ENCODE data around the gene DIAPH2.

DIAPH2 gene

DNA sequence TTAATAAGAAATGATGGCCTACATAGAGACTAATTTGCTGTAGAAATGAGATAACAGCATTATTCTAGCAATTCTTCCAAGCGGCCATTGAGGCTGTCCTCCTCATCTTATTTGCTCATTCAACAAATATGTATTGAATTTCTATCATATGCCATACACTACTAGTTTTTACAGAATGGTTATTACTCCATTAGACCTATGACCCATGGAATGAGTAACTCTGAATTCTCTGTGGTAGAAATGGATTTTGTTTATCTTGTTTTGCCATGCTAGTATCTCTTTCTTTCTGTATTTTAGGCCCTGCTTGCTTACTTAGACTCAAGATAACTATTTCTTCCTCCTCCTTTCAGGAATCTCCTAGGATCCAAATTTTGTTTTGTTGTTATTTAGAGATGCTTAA, 302.6 kb downstream of the DIAPH2 start:
- ChIA-PET POLR2A (ENCODE audit: low non-redundant PET) (no interaction called here), CTCF (no interaction called here)
- no peak for DNase-seq (ENCODE audit: low spot score)
- H3K27ac ChIP-seq: no peak overlapping the region
- no peak for TF ChIP-seq CTCF (conservative IDR thresholded peaks at IDR 0.05; ENCODE audit: low read depth)

- ChIA-PET CTCF (no interaction called here), POLR2A (ENCODE audit: low non-redundant PET) (no interaction called here)
- no peak overlapping the region for H3K27ac ChIP-seq
- TF ChIP-seq CTCF (conservative IDR thresholded peaks at IDR 0.05; ENCODE audit: low read depth): no peak
- no peak for DNase-seq (ENCODE audit: low spot score)
These were observed 305.4 kb downstream of the DIAPH2 start for GRCh38 chrX:96989830-96990571.

DNA sequence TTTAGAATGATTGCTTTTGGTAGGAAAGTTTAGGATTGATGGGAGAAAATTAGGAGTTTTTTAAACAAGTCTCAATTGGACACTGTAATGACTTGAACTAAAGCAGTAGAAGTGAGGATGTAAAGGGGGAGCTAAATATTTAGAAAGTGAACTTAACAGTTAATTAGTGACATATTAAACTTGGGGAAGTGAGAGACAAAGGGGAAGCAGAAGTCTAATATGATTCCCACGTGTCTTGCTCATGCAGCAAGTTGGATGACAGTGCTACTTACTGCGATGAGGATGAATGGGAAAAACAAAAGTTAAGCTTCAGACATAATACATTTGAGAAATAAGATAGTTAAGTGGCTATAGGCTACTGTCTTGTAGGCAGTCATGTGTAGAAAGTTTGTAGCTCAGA, 309.5 kb downstream of the DIAPH2 start:
- CTCF ChIA-PET: no interaction called here
- no peak overlapping the region for H3K27ac ChIP-seq
- POLR2A ChIA-PET (ENCODE audit: low non-redundant PET): no interaction called here
- TF ChIP-seq CTCF (conservative IDR thresholded peaks at IDR 0.05; ENCODE audit: low read depth): no peak
- no peak for DNase-seq (ENCODE audit: low spot score)

DNA sequence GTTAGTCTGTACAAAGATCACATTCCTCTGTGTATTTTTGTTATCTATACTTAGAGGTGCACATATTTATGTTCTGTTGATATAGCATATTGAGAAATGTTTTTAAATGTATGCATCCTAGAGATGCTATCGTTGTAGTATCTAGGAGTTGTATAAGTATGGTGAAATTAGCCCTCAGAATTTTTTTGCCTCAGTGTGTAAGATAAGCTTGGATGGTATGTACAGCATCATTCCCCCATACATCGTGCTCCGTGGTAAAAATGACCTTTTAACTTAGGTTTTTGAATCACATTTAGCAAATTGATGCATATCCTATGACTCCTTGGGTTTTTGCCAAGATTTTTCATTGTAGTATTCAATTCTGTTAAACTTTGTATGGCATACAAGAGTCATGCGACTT, 312.6 kb downstream of the DIAPH2 start:
- TF ChIP-seq CTCF (conservative IDR thresholded peaks at IDR 0.05; ENCODE audit: low read depth): no peak
- no peak for DNase-seq (ENCODE audit: low spot score)
- CTCF ChIA-PET: no interaction called here
- no peak overlapping the region for H3K27ac ChIP-seq
- POLR2A ChIA-PET (ENCODE audit: low non-redundant PET): no interaction called here

GRCh38 chrX:97000682-97001368, 316.2 kb downstream of the DIAPH2 start:
- no peak for TF ChIP-seq CTCF (conservative IDR thresholded peaks at IDR 0.05; ENCODE audit: low read depth)
- H3K27ac ChIP-seq: no peak overlapping the region
- CTCF ChIA-PET: no interaction called here
- no peak for DNase-seq (ENCODE audit: low spot score)
- POLR2A ChIA-PET (ENCODE audit: low non-redundant PET): no interaction called here

GRCh38 chrX:97006167-97006566, 321.5 kb downstream of the DIAPH2 start:
- no peak for TF ChIP-seq CTCF (conservative IDR thresholded peaks at IDR 0.05; ENCODE audit: low read depth)
- ChIA-PET CTCF (no interaction called here), POLR2A (ENCODE audit: low non-redundant PET) (no interaction called here)
- DNase-seq (ENCODE audit: low spot score): no peak
- no peak overlapping the region for H3K27ac ChIP-seq
